ENCODE results near the gene SNIP1.
"Not testable (repeated sequence)": the region's sequence is repeated elsewhere in the genome, so short reads cannot be mapped to it uniquely, and the experiment has no call there.

The SNIP1 gene, protein sequence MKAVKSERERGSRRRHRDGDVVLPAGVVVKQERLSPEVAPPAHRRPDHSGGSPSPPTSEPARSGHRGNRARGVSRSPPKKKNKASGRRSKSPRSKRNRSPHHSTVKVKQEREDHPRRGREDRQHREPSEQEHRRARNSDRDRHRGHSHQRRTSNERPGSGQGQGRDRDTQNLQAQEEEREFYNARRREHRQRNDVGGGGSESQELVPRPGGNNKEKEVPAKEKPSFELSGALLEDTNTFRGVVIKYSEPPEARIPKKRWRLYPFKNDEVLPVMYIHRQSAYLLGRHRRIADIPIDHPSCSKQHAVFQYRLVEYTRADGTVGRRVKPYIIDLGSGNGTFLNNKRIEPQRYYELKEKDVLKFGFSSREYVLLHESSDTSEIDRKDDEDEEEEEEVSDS

GRCh38 chr1:37553927-37554808 lies at the start of gene SNIP1:
TSS of gene SNIP1 (minus strand) at chr1:37554293. CDS start at chr1:37554229, 64 bp downstream.
- DNase-seq: peak; percentile 92

DNA sequence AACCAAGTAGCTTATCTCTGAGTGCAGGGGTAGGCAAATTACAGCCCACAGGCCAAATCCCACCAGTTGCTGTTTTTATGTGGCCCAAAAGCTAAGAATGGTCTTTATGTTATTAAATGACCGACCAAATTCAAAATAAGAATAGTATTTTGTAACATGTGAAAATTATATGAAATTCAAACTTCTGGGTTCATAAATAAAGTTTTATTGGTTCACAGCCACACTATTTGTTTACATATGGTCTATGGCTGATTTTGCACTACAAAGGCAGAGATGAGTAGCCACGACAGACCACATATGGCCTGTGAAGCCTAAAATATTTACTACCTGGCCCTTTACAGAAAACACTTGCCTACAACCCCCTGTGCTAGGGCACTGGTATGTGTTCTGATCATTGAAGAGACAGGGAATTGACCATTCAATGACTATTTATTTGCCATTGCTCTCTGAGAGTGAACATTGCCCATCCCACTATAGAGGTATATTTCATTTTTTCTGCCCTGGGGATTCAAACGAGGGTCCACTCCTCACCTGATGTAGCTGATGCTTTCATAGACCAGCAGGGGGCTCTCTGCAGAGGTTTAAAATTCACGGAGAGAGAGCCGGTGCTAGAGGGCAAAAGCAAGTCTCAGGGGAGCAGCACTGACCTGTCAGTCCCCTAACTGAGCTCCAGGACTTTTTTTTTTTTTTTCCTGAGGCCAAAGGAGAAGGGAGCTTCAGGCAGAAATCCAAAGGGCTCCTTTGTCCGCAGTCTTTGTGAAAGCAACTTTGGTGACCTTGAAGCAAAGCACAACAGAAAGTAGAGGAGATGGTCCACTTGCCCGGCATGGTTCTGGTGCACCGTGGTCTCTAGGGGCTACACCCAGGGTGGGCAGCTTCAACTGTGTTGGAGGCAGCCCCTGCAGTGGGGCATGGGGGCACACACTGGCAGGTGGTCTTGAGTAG lies 48.9 kb upstream of the SNIP1 start:
- DNase-seq: peak; percentile 35

DNA sequence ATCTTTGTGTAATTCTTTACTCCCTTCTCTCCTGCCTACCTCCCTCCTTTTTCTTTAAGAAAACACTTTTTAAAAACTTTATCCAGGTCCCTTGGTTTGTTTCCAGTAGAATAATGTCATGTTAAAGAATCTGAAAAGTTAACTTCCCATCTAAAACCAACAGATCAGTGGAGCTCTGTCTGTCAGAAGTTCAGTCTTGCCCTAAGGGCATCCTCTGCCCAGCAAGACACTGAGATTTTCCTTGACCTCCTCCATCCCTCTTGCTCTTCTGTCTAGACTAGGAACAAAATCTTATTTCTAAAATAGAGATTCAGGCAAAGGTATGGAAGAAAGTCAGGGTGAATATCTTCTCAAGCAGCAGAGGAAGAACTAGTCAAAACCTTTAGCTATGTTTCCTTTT lies 47.3 kb upstream of the SNIP1 start:
- DNase-seq: no peak

- no peak for DNase-seq
Observed at GRCh38 chr1:37599940-37600339, 45.8 kb upstream of the SNIP1 start.

DNA sequence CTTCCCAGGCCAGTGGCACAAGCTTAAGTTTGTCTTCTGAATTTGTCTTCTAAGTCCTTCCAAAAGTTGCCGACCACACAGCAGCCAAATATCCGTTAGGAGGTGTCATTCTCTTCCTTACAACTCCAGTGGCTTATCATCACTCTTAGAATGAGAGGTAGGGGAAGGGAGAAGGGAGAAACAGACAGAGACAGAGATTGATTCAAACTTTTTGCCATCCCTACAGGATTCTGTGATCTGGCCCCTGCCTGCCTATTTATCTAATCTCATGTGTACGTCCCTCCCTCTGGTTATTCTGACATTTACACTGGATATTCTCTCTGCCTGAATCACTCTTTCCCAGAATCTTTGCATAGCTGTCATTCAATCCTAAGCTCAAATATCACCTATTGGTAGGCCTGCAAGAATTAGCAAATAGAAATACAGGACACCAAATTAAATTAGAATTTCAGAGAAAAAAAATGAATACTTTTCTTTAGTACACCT lies 42.1 kb upstream of the SNIP1 start:
- DNase-seq: no peak

GRCh38 chr1:37595440-37596181 lies 41.5 kb upstream of the SNIP1 start, which contains the start of gene GNL2:
TSS of gene GNL2 (minus strand) at chr1:37595937. CDS start at chr1:37595822, 115 bp downstream.
- peak; percentile 94 for DNase-seq

DNA sequence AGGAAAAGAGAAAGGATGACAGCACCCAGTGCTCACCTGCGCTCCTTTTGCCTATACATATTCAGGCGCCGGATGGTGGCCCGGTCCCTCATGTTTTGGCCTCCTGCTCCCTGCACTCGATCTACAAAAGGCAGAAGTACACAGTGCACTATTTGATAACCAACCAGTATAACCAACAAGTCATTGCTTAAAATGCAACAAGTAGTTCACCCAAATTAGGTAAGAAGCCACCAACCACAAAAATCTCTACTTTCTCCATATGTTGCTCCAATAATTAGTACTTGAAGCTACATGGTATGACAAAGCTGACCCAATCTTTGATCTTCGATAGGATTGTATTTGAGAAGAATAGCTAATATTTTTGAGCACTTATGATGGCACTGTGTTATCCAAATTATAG lies 39.6 kb upstream of the SNIP1 start:
- no peak for DNase-seq

DNA sequence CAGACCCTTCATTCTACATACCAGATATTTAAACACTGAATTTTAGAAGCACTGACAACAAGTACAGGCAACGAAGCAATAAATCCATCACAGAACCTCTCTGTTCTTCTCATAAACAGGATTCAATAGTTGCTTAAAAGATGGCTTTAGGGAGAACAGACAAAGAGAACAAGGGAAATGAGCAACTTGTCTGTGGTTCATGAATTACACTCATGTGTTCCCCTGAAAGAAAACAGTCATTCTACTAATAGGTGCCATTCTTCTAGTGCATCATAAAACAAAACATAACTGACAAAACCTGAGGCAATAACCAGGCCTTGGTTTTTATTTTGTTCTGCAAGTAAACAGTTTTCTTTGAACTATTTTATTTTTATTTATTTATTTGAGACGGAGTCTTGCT lies 34.8 kb upstream of the SNIP1 start:
- DNase-seq: no peak

DNA sequence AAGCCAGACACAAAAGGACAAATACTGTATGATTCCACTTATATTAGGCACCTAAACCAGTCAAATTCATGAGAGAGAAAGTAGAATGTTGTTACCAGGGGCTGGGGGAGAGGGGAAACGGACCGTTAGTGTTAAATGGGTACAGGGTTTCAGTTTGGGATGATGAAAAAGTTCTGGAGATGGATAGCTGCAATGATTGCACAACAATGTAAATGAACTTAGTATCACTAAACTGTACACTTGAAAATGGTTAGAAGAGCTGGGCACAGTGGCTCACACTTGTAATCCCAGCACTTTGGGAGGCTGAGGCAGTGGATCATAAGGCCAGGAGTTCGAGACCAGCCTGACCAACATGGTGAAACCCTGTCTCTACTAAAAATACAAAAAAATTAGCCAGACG lies 30.5 kb upstream of the SNIP1 start:
- DNase-seq: not testable (repeated sequence)

DNA sequence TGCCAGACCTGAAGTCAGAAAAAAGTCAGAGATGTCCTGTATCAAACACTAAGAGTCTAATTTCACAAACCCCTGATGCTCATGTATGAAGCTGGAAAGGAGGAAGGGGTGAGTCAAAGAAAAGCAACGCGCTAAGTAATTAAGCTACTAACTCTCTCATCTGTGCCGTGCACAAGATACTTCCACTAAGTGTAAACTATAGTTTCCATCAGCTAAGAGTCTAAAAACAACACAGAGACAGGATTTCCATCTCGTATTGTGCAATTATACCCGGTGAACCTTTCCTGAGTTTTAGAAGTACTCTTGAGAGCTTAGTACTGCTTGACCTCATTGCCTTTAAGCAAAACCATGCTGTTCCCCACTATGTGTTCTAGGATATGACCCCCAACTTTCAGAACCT lies 21.6 kb upstream of the SNIP1 start:
- no peak for DNase-seq

GRCh38 chr1:37574834-37575480 lies 20.9 kb upstream of the SNIP1 start:
- peak; percentile 88 for DNase-seq

DNA sequence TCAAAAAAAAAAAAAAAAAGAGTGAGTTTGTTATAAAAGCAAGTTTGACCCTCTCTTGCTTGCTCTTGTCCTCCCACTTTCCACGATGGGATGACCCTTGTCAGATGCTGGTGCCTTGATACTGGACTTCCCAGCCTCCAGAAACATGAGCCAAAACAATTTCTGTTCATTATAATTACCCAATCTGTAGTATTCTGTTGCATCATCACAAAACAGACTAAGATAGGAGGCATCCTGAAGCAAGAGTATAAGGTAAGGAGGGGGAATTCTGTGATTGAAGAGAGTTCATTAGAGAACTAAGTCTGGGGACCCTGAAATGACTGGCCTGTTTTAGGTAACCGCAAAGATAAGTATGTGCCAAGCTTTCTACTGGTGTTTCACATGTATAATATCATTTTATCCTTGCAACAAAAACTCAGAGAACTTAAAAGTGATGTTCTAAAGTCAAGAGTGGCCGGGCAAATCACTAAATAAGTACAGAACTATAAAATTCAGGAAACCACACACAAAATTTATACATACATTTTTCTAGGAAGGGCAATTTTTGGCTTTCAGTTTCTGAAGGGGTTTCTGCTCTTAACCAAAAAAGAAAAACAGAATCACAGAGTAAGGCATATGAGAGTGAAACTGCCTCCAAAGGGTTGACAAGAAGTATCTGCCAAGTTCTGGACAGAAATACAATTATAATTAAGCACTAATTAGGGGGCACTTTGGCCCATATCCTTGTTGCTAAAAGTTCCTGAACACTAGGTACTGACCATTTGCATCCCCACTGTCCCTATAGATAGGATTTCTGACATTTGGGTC lies 16.6 kb upstream of the SNIP1 start:
- no peak for DNase-seq

- no peak for DNase-seq
Observed at GRCh38 chr1:37567023-37567422, 12.9 kb upstream of the SNIP1 start.

DNA sequence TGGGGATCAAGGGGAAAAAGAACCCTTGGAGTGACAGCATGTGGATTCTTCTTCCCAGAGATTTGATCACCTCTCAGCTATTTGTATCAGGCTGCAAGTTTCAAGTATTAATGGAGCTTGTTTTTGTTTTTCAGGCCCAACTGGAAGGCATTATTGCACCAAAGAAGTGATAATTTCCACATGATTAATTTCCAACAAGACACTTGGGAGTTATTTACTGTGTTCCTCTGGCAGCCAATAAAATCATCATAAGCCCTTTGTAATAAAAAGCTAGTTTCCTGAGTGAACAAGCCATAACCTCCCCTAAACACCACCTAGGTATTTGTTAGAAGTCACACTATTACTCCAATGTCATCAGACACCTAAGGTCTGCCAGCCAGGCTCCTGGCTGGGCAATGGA lies 10.8 kb upstream of the SNIP1 start:
- no peak for DNase-seq

GRCh38 chr1:37562984-37563383 lies 8.9 kb upstream of the SNIP1 start:
- DNase-seq: no peak

DNA sequence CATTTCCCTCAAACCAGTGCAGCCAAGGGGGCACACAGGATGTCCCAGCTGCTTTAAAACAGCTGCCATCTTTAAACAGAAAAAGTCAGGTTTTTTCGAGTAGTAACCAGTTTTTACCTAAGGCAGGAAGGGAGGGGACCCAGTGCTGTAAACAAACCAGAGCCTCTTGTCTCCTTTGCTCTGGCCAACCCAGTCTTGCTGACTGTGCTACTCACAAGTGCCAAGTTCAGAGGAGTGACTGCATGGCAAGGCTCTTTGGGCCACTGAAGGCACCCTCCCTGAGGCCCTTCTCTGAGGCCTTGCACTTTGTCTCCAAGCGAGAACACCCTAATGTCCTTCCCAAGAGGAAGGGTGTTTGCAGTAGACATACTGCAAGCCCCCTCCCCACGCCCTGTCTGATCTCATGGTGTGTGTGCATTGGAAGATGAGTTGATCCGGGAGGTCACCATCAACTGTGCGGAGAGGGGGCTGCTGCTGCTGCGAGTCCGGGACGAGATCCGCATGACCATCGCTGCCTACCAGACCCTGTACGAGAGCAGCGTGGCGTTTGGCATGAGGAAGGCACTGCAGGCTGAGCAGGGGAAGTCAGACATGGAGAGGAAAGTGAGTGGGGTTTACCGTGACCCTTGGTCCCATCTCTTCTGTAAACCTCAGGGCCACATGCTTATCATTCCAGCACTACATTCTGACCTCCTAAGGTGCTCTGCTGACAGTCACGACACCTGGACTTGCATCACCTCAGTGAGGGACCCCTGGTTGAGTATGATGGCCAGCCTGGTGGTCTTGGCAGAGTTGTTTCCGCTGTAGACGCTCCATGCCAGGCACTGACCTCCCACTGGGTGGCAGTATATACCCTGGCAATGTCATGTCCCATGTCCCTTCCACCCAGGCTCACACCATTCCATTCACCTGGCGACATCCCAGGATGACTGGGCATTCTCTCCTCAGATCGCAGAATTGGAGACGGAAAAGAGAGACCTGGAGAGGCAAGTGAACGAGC lies 7.3 kb upstream of the SNIP1 start:
- peak; percentile 36 for DNase-seq

- no peak for DNase-seq
Observed at GRCh38 chr1:37560401-37561132, 6.5 kb upstream of the SNIP1 start.

- DNase-seq: not testable (repeated sequence)
Observed at GRCh38 chr1:37559957-37560379, 5.9 kb upstream of the SNIP1 start.
